ENCODE results near the gene CCDC77.
A peak's percentile ranks its signal among the peaks of the same experiment; 100 is the strongest.

The CCDC77 gene

DNA sequence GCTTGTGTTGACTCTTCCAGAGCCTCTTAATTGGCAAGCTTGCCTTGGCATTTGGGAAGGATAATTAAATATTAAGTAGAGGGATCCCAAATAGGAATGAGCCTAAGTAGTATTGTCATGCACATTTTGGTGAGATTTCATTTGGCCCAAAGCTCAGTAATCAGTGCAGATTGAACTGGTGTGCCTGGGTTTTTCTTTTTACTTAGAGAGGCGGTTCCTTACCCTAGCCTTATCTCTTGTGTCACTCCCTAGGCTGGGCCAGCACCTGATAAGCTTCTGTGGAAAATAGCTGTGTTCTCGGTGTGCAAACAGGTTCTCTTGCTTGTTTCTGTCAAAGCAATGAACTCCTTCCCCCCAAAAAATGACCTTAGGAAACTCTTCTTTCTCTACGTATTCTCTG lies 49.0 kb downstream of the CCDC77 start:
- no peak for DNase-seq (ENCODE audit: low spot score)
- in situ Hi-C loops (cut with MboI; ENCODE audit: low sequenced_read_pairs, unreplicated experiment): no loop called here
- TF ChIP-seq, protein P1, sequence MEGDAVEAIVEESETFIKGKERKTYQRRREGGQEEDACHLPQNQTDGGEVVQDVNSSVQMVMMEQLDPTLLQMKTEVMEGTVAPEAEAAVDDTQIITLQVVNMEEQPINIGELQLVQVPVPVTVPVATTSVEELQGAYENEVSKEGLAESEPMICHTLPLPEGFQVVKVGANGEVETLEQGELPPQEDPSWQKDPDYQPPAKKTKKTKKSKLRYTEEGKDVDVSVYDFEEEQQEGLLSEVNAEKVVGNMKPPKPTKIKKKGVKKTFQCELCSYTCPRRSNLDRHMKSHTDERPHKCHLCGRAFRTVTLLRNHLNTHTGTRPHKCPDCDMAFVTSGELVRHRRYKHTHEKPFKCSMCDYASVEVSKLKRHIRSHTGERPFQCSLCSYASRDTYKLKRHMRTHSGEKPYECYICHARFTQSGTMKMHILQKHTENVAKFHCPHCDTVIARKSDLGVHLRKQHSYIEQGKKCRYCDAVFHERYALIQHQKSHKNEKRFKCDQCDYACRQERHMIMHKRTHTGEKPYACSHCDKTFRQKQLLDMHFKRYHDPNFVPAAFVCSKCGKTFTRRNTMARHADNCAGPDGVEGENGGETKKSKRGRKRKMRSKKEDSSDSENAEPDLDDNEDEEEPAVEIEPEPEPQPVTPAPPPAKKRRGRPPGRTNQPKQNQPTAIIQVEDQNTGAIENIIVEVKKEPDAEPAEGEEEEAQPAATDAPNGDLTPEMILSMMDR (IDR thresholded peaks at IDR 0.05; ENCODE audit: borderline replicate concordance, control extremely low read depth, extremely low read depth, insufficient read depth, missing control alignments): no peak

DNA sequence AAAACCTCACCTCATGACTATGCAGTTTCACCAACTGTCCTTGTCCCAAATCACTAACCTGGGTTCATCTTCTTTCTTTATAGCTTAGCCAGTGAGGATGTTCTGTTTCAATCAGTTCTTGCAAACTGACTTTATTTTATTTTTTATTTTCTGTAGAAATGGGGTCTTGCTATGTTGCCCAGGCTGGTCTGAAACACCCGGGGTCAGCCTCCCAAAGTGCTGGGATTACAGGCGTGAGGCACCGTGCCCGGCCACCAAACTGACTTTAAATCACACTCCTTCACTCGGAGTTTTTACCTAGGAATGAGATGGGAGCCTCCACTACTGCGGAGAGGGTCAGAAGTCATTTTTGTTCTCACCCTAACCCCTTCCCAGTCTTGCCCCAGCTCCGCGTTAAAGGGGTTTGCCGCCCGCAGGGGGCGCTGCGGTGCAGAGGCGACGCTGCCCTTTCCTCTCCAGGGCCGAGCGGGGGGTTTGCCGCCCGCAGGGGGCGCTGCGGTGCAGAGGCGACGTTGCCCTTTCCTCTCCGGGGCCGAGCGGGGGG lies 51.3 kb downstream of the CCDC77 start:
- DNase-seq (ENCODE audit: low spot score): peak; percentile 77
- TF ChIP-seq, protein P1 (IDR thresholded peaks at IDR 0.05; ENCODE audit: borderline replicate concordance, control extremely low read depth, extremely low read depth, insufficient read depth, missing control alignments): peak; percentile 79
- in situ Hi-C loops (cut with MboI; ENCODE audit: low sequenced_read_pairs, unreplicated experiment): no loop called here

DNA sequence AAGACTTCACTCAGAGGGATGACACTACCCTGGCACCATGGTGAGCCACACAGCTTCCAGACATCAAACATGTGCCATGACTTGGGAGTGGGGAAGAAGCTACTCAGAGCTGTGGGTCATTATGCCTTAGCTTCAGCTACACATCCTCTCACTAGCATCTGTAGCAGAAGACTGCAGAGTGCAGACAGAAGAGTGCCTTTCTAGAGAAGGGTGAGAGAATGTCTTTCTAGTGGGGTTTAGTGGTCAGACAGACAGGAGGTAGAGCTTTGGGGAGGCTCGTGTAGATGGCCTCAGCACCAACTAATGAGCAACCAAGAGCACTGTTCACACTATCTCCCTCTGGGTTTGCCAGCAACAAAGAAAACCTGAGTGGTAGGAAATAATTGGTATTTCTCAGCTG lies 53.4 kb downstream of the CCDC77 start:
- no peak for DNase-seq (ENCODE audit: low spot score)
- TF ChIP-seq, protein P1 (IDR thresholded peaks at IDR 0.05; ENCODE audit: borderline replicate concordance, control extremely low read depth, extremely low read depth, insufficient read depth, missing control alignments): no peak
- in situ Hi-C loops (cut with MboI; ENCODE audit: low sequenced_read_pairs, unreplicated experiment): no loop called here

DNA sequence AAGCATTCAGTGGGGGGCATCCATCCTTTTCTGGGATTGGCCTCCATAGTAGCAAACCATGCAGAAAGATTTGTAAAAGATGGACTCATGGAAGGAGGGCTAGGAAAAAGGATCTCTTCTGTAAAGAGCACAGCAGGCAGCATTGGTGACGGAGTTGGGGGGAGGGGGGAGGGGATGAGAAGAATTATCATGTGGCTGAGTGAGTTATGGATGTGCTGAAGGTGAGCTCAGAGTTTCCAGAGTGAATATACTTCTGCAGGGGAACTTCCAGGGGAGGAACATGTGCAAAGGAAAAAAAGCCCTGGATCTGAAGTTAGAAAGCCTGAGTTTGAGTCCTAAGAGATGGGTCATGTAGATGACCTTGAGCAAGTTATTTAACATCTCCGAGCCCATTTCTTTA lies 54.4 kb downstream of the CCDC77 start:
- in situ Hi-C loops (cut with MboI; ENCODE audit: low sequenced_read_pairs, unreplicated experiment): no loop called here

DNA sequence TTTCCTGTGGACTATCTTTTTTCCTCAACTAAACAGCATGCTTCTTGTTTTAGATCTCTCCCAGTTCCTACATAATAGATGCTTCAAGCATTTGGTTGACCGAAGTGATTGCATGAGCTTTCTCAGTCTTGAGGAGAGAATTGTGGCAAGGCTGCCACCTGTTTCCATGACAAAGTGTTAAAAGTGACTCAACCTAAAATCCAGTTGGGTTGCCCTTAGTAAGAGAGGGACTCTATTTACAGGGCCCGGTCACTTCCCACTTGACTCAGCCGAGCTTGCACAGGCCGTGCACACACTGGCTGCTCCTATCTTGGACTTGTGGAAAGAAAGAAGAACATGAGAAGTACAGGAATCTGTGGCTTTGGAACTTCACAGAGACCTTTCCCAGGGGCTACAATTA lies 56.2 kb downstream of the CCDC77 start:
- in situ Hi-C loops (cut with MboI; ENCODE audit: low sequenced_read_pairs, unreplicated experiment): no loop called here
- TF ChIP-seq, protein P1 (IDR thresholded peaks at IDR 0.05; ENCODE audit: borderline replicate concordance, control extremely low read depth, extremely low read depth, insufficient read depth, missing control alignments): no peak
- no peak for DNase-seq (ENCODE audit: low spot score)

More for the DNA sequence above, 54.4 kb downstream of the CCDC77 start:
- TF ChIP-seq, protein P1 (IDR thresholded peaks at IDR 0.05; ENCODE audit: borderline replicate concordance, control extremely low read depth, extremely low read depth, insufficient read depth, missing control alignments): no peak
- DNase-seq (ENCODE audit: low spot score): no peak

DNA sequence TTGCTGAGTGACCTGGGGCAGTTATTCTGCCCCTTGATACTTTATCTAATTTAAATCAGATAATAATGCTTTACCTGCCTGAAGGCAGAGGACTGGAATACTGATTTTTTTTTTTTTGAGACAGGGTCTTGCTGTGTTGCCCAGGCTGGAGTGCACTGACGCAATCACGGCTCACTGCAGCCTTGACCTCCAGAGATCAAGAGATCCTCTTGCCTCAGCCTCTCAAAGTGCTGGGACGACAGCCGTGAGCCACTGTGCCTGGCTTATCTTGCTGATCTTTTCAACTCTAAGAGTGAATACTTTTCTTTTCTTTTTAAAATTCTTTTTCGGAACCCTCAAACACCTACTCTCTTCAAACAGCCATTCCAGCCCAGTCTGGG lies 57.6 kb downstream of the CCDC77 start:
- in situ Hi-C loops (cut with MboI; ENCODE audit: low sequenced_read_pairs, unreplicated experiment): no loop called here
- TF ChIP-seq, protein P1 (IDR thresholded peaks at IDR 0.05; ENCODE audit: borderline replicate concordance, control extremely low read depth, extremely low read depth, insufficient read depth, missing control alignments): no peak

More for the DNA sequence above, 57.6 kb downstream of the CCDC77 start:
- DNase-seq (ENCODE audit: low spot score): no peak

Measured in GM13976 (cell line).